ENCODE measurements around the gene ALDOA.
"Not testable (repeated sequence)": the region's sequence is repeated elsewhere in the genome, so short reads cannot be mapped to it uniquely, and the experiment has no call there.

ALDOA gene

DNA sequence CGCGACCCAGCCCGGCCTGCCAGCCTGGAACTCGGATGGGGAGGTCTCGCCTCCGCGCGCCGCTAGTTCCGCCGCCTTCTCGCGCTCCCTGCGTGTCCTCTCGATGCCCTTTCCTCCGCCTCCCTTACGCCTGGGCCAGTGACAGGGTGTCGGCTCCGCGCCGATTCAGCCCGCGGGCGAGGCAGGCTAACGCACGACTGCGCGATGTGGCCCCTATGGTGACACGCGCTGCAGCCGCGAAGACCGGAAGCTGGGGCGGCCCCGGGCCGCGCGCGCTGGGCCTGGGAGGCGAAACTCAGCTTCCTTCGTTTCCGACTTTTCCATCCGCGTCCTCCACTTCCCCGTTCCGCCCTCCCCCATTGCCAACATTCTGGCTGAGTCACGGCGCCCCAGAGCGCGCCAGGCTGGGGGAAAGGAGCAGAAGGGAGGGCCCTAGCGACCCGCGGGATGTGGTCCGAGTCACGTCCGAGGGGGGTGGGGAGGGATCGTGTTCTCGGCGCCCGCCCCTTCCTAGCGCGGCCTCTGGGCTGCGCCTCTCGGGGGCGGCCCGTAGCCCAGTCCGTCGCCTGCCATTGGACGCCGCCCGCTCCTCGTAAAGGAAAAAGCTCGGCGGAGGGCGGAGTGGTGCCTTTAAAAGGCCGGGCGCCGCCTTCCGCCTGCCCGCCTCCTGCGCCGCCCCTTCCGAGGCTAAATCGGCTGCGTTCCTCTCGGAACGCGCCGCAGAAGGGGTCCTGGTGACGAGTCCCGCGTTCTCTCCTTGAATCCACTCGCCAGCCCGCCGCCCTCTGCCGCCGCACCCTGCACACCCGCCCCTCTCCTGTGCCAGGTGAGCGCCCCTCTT is at the start of gene ALDOA:
TSS of gene ALDOA (plus strand) at position 659 of the 841 bp plus-strand sequence. CDS start 1,138 bp downstream, outside the sequence.
- in situ Hi-C loops (cut with HindIII; ENCODE audit: low pct_ligation_motif_present, low pct_unique_long_range_greater_than_20kb, low sequenced_read_pairs), result no loop called here
- peak; percentile 99 for DNase-seq

DNA sequence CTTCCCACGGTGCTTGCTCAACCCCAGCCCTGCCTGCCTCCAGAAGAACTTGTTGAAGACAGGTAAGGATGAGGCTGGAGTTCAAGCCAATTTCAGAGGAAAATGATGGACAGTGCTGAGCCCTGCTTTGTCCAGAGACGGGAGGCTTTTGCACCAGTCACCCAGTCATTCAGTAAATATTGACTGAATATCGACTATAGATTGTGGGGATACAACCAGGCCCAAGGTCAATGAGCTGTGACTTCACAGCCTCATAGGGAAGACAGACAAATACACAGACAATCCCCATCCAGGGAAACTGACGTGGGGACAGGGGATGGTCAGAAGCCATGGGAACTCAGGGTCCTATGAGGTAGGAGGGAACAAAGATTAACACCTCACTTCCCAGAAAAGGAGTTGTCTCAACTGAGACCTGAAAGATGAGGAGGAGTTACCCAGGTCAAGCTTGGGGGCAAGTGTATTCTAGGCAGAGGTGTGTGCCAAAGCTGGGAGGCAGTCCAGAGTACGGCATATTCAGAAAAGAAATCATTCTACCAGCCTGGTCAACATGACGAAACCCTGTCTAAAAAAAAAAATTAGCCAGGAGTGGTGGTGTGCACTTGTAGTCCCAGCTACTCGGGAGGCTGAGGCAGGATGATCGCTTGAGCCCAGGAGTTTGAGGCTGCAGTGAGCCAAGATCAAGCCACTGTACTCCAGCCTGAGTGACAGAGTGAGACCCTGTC is 48.8 kb upstream of the ALDOA start:
- in situ Hi-C loops (cut with HindIII; ENCODE audit: low pct_ligation_motif_present, low pct_unique_long_range_greater_than_20kb, low sequenced_read_pairs), result no loop called here
- no peak for DNase-seq

- no peak for DNase-seq
- in situ Hi-C loops (cut with HindIII; ENCODE audit: low pct_ligation_motif_present, low pct_unique_long_range_greater_than_20kb, low sequenced_read_pairs), result no loop called here
These were observed 48.3 kb upstream of the ALDOA start for GRCh38 chr16:30017277-30017656.

GRCh38 chr16:30017937-30018336 is 47.6 kb upstream of the ALDOA start:
- in situ Hi-C loops (cut with HindIII; ENCODE audit: low pct_ligation_motif_present, low pct_unique_long_range_greater_than_20kb, low sequenced_read_pairs); DNase-seq: not testable (repeated sequence)

DNA sequence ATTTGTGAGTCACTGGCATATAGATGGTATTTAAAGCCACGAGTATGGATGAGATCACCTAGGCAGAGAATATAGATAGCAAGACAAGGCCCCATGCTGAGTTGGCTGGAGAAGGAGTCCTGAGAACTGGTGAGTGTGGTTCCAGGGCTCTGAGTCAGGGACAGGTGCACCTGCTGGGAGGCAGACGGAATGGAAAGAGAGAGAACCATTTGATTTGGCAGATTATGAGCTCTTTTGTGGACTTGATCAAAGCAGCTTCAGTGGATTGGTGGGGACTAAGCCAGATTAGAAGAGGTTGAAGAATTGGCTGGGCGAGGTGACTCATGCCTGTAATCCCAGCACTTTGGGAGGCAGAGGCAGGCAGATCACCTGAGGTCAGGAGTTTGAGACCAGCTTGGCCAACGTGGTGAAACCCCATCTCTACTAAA is 46.8 kb upstream of the ALDOA start:
- in situ Hi-C loops (cut with HindIII; ENCODE audit: low pct_ligation_motif_present, low pct_unique_long_range_greater_than_20kb, low sequenced_read_pairs), result no loop called here
- DNase-seq, result no peak

GRCh38 chr16:30022887-30023286 is 42.7 kb upstream of the ALDOA start, which contains the start of gene C16orf92:
TSS of gene C16orf92 (plus strand) at chr16:30023198. CDS start at chr16:30023341, 143 bp downstream.
- in situ Hi-C loops (cut with HindIII; ENCODE audit: low pct_ligation_motif_present, low pct_unique_long_range_greater_than_20kb, low sequenced_read_pairs), result no loop called here
- DNase-seq, result no peak

GRCh38 chr16:30023586-30023985 is 42.0 kb upstream of the ALDOA start:
- no peak for DNase-seq
- in situ Hi-C loops (cut with HindIII; ENCODE audit: low pct_ligation_motif_present, low pct_unique_long_range_greater_than_20kb, low sequenced_read_pairs), result no loop called here

DNA sequence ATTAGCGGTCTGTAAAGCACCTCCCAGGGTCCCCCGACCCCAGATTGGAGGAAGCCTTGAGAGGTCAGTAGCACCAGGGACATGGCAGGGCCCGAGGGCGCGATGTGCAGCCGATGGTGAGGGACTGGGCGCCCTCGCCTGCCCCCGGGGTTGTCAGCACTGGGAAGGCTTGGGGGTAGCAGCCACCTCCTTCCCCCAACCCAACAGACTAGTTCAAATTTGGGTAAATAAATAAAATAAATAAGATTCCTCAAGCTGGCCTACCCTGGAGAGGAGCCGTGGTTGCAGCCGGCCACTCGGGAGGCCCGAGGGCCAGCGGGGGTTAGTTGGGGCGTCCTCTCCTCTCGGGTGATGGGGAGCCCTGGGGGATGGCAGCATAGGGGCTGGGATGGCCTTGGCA is 41.1 kb upstream of the ALDOA start:
- DNase-seq, result no peak
- in situ Hi-C loops (cut with HindIII; ENCODE audit: low pct_ligation_motif_present, low pct_unique_long_range_greater_than_20kb, low sequenced_read_pairs), result no loop called here

DNA sequence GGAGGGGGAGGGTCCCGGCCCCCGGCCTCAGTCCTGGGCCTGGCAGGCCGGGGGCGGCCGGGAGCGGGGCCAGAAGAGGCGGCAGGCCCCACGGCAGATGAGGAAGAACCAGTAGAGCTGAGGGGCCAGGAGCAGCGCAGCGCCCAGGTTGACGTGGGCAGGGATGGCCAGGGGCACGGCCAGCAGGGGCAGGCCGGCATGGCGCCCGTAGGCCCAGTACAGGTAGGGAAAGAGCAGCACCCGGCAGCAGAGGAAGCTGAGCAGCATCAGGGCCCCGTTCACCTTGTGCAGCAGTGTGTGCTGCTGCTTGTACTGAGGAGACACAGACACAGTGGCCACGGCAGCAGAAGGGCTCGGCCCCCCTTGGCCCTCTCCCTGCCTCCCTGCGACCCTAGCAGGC is 40.4 kb upstream of the ALDOA start:
- no peak for DNase-seq
- in situ Hi-C loops (cut with HindIII; ENCODE audit: low pct_ligation_motif_present, low pct_unique_long_range_greater_than_20kb, low sequenced_read_pairs), result no loop called here

GRCh38 chr16:30025574-30025973 is 40.0 kb upstream of the ALDOA start:
- no peak for DNase-seq
- in situ Hi-C loops (cut with HindIII; ENCODE audit: low pct_ligation_motif_present, low pct_unique_long_range_greater_than_20kb, low sequenced_read_pairs), result no loop called here

DNA sequence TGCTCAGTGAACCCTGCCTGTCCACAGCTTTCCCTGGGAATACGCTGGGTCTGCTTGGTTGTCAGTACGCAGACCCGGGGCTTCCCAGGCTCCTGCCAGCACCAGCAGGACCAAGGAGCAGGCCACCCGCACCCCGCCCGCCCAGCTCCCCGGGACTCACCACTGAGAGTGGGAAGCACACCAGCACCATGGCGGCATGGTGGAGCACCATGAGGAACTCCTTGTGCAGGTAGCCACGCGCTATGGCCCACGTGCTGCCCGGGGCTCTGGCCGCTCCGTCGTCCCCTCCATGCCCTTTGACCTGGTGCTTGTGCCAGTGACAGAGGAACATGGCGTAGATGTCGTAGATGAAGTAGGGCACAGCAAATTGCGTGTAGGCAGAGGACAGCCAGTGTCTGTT is 39.1 kb upstream of the ALDOA start:
- DNase-seq, result no peak
- in situ Hi-C loops (cut with HindIII; ENCODE audit: low pct_ligation_motif_present, low pct_unique_long_range_greater_than_20kb, low sequenced_read_pairs), result no loop called here

GRCh38 chr16:30027588-30028437 is 37.7 kb upstream of the ALDOA start:
- in situ Hi-C loops (cut with HindIII; ENCODE audit: low pct_ligation_motif_present, low pct_unique_long_range_greater_than_20kb, low sequenced_read_pairs), result no loop called here

DNA sequence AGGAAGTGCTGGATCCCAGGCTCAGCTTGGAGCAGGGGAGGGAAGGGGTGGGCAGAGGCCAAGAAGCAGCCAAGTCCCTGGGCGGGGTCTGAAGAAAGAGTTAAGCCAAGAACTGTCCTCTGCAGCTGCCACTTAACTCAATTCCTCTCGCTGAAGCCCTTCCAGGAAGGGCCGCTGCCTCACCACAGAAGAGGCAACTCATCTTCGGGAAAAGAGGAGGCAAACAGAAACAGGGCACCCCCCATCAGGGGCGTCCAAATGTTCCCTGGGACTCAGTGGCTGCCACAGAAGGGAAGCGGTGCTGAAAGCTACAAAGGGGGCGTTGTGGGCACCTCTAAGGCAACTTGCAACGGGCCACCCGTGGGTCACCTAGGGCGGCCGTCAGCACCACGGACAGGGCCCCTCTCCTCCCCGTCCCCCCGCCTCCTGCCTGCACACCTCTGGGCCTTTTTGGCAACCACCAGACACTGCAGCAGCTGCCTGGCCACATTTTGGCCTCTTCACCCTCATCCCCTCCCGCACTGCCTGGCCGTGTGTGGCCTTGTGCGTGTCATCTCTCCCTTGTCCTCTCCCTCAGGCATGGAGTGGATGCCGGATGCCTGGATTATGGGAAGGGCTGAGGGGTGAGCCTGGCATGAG is 37.0 kb upstream of the ALDOA start:
- in situ Hi-C loops (cut with HindIII; ENCODE audit: low pct_ligation_motif_present, low pct_unique_long_range_greater_than_20kb, low sequenced_read_pairs), result no loop called here
- DNase-seq, result peak; percentile 42

More at GRCh38 chr16:30027588-30028437, 37.7 kb upstream of the ALDOA start:
- DNase-seq, result no peak

- in situ Hi-C loops (cut with HindIII; ENCODE audit: low pct_ligation_motif_present, low pct_unique_long_range_greater_than_20kb, low sequenced_read_pairs), result no loop called here
These were observed 35.4 kb upstream of the ALDOA start for GRCh38 chr16:30030011-30030685.

DNA sequence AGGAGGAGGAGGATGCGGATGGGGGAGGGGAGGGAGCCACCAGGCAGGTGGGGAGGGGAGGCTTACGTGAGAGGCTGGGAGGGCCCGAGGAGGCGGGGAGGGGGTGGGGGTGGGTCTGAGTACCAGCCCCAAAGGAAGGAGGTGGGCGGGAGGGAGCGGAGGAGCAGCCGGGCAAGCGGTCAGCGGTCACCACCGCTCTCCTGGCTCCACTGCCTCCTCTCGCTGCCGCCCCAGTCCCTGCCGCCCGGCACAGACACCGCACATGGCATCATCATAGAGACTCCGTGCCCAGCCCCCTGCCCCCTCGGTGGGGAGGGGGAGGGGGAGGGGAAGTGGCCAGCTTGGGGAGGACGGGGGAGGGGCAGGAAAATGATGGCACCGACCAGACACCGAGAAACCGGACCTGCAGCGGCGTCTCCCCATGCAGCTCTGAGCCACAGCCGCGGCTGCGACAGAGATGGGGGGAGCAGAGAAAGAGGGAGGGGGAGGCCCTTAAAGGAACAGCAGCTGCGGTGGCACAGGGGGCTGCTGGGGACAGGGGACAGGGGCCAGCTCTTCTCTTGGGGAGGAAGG is 34.6 kb upstream of the ALDOA start, which contains the start of gene TLCD3B:
TSS of gene TLCD3B (minus strand) at position 431 of the 573 bp plus-strand sequence. CDS start 744 bp downstream, outside the sequence.
- no peak for DNase-seq
- in situ Hi-C loops (cut with HindIII; ENCODE audit: low pct_ligation_motif_present, low pct_unique_long_range_greater_than_20kb, low sequenced_read_pairs), result no loop called here

More at GRCh38 chr16:30030011-30030685, 35.4 kb upstream of the ALDOA start:
- DNase-seq, result no peak

- no peak for DNase-seq
- in situ Hi-C loops (cut with HindIII; ENCODE audit: low pct_ligation_motif_present, low pct_unique_long_range_greater_than_20kb, low sequenced_read_pairs), result no loop called here
These were observed 34.1 kb upstream of the ALDOA start for GRCh38 chr16:30031477-30031918.

- in situ Hi-C loops (cut with HindIII; ENCODE audit: low pct_ligation_motif_present, low pct_unique_long_range_greater_than_20kb, low sequenced_read_pairs), result no loop called here
- peak; percentile 78 for DNase-seq
These were observed 33.3 kb upstream of the ALDOA start for GRCh38 chr16:30032083-30032819.

All from ACHN (cell line).